ENCODE data around the gene ITPKB.

ITPKB gene

DNA sequence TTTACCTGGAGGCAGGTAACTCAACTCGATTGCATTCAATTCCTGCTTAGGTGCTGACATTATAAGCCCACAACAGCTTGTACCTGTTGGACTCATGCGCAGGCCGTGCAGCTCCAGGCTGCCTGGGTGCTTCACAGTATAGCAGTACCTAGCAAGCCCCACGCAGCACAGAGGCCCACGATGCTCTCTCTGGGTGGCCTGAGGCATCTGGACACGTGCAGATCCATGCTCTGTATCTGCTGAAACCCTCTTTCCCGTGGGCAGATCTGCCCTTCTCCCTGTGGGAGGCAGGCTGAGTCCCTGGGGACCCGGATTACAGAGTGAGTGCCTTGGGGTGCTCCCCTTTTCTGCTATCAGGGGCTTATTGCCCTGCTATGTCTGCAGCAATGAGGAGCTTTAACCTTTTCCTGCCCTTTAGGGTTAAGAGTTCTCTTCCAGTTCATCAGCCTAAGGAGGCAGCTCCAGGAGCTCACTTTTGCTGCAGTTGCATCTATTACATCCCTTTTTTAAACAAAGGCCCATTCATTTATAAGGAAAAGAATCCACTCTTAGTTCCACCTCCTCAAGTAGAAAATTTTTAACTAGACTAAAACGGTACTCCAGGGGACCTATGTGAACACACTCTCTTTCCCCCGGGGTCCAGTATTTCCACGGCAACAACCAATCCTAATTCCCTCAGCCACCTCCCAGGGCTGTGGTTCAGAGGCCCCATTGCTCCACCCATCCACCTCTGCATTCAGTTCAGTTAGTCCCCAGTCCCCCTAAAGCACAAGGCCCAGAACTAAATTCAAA lies 19.3 kb downstream of the ITPKB start:
- Histone ChIP-seq H3K27ac (ENCODE audit: low read depth, low read length) (no peak overlapping the region), H2BK5ac (ENCODE audit: low read length) (no peak overlapping the region), H2AK5ac (ENCODE audit: low read length) (no peak overlapping the region), H3K36me3 (ENCODE audit: control insufficient read depth, insufficient read depth, low read length) (no peaks in the 10 kb centered on the region), H3K23ac (ENCODE audit: low read length) (no peak overlapping the region), H3K18ac (ENCODE audit: low read length) (no peak overlapping the region), H3K4ac (ENCODE audit: low read depth, low read length) (no peak overlapping the region), H2BK15ac (replicated peaks; ENCODE audit: low read depth) (no peak overlapping the region), H3K79me2 (ENCODE audit: control insufficient read depth, insufficient read depth, low read length) (peaks cover 10% of the 10 kb centered on the region), H3K4me3 (ENCODE audit: low read length) (no peak overlapping the region), H3K4me1 (ENCODE audit: control insufficient read depth, low read depth, low read length) (peaks cover 18% of the 10 kb centered on the region), H3K4me2 (ENCODE audit: low read length) (no peak overlapping the region), H4K5ac (ENCODE audit: low read length) (no peak overlapping the region), H2BK120ac (ENCODE audit: low read depth, low read length) (no peak overlapping the region), H3K56ac (ENCODE audit: low read length) (no peak overlapping the region), H3K79me1 (ENCODE audit: low read length) (peaks cover 4% of the 10 kb centered on the region), H4K8ac (ENCODE audit: low read depth, low read length) (no peak overlapping the region), H3K27me3 (ENCODE audit: insufficient read depth, low read length, poor library complexity) (no peaks in the 10 kb centered on the region), H3K9ac (ENCODE audit: low read length) (no peak overlapping the region)
- WGBS (ENCODE audit: extremely low coverage, insufficient coverage, low lambda C conversion rate), result no CpG with 5 or more reads among the region's 11 CpGs
- no peak for DNase-seq

DNA sequence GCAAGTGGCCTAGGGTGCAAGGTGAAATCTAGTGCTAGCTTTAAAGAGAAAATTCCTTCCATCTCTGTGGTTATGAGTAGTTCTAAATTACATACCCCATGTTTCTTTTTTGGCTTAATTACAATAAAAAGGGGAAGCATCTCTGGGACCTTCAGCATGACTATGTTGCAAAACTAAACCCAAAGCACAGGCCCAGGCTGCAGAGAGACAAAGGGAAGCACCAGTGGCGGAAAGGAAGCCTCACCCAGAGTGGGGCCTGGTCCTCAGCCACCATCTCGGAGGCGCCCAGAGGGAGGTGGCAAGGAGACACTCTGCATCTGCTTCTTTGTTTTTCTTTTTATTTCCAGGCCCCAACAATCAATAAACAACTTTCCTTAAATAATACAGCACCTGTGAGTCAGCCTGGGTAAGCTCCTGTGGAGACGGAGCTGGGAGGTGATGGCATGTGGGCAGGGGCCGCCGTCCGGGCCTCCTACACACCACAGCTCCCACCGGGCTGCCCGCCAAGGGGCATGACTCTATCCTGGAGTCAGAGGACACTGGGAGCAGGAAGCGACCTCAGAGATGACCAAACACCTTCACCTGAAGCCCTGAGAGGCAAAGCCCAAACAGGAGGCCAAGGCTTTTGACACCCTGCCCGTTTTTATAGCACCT lies 21.7 kb downstream of the ITPKB start:
- no peak overlapping the region for H3K18ac ChIP-seq (ENCODE audit: low read length)
- no peaks in the 10 kb centered on the region for H3K27me3 ChIP-seq (ENCODE audit: insufficient read depth, low read length, poor library complexity)
- H3K79me2 ChIP-seq (ENCODE audit: control insufficient read depth, insufficient read depth, low read length), result peaks cover 4% of the 10 kb centered on the region
- H3K79me1 ChIP-seq (ENCODE audit: low read length), result peaks cover 5% of the 10 kb centered on the region
- no peak overlapping the region for H2BK120ac ChIP-seq (ENCODE audit: low read depth, low read length)
- H3K4me1 ChIP-seq (ENCODE audit: control insufficient read depth, low read depth, low read length), result no peaks in the 10 kb centered on the region
- H4K5ac ChIP-seq (ENCODE audit: low read length), result no peak overlapping the region
- no peaks in the 10 kb centered on the region for H3K36me3 ChIP-seq (ENCODE audit: control insufficient read depth, insufficient read depth, low read length)
- H3K56ac ChIP-seq (ENCODE audit: low read length), result no peak overlapping the region
- H3K4ac ChIP-seq (ENCODE audit: low read depth, low read length), result no peak overlapping the region
- H3K27ac ChIP-seq (ENCODE audit: low read depth, low read length), result no peak overlapping the region
- H3K9ac ChIP-seq (ENCODE audit: low read length), result no peak overlapping the region
- no peak overlapping the region for H2AK5ac ChIP-seq (ENCODE audit: low read length)
- DNase-seq, result no peak
- no peak overlapping the region for H3K4me3 ChIP-seq (ENCODE audit: low read length)
- H2BK15ac ChIP-seq (replicated peaks; ENCODE audit: low read depth), result no peak overlapping the region
- no peak overlapping the region for H2BK5ac ChIP-seq (ENCODE audit: low read length)
- no peak overlapping the region for H3K4me2 ChIP-seq (ENCODE audit: low read length)
- WGBS (ENCODE audit: extremely low coverage, insufficient coverage, low lambda C conversion rate), result no CpG with 5 or more reads among the region's 11 CpGs
- no peak overlapping the region for H4K8ac ChIP-seq (ENCODE audit: low read depth, low read length)
- H3K23ac ChIP-seq (ENCODE audit: low read length), result no peak overlapping the region

DNA sequence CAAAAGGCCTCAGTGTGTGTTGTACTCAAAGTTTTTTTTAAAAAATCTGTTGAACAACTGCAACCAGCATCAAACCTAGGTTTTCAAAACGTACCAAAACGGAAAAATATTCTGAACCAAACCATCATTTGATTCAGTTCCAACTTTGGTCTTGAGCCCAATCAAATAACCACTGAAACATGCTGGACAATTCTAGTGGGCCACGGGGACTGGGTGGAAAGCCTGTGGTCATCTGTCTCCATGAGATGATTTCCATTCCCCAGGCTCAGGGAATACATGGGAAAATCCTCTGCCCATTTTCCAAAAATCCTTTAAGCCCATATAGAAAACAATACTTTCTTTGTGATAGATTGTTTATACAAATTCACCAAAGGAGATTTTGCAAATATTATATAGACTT lies 22.5 kb downstream of the ITPKB start:
- H3K27ac ChIP-seq (ENCODE audit: low read depth, low read length), result no peak overlapping the region

DNA sequence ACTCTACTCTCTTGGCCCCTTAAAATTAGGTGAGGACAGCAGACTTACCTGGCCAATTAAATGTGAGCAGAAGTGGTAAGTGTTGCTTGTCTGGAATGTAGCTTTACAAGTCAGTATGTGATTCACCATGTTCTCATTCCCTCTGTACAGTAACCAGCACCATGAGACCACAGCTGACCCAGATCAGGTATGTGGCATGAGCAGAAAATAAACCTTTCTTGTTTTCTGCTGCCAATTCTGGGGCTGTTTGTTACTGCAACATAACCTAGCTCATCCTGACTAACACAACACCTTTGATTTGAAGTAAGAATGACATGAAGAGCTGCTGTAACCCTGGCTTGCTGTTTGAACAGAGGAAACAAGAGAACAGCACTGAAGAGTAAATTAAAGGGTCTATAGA lies 24.9 kb downstream of the ITPKB start:
- H3K4me2 ChIP-seq (ENCODE audit: low read length), result no peak overlapping the region
- no peaks in the 10 kb centered on the region for H3K79me2 ChIP-seq (ENCODE audit: control insufficient read depth, insufficient read depth, low read length)
- peaks cover 2% of the 10 kb centered on the region for H3K79me1 ChIP-seq (ENCODE audit: low read length)
- no peak overlapping the region for H3K9ac ChIP-seq (ENCODE audit: low read length)
- no peak overlapping the region for H2BK15ac ChIP-seq (replicated peaks; ENCODE audit: low read depth)
- H3K27ac ChIP-seq (ENCODE audit: low read depth, low read length), result no peak overlapping the region
- H3K4me3 ChIP-seq (ENCODE audit: low read length), result no peak overlapping the region
- H3K4me1 ChIP-seq (ENCODE audit: control insufficient read depth, low read depth, low read length), result no peaks in the 10 kb centered on the region
- H3K18ac ChIP-seq (ENCODE audit: low read length), result no peak overlapping the region
- no peak overlapping the region for H2BK5ac ChIP-seq (ENCODE audit: low read length)
- no peak overlapping the region for H4K8ac ChIP-seq (ENCODE audit: low read depth, low read length)
- no peak overlapping the region for H2BK120ac ChIP-seq (ENCODE audit: low read depth, low read length)
- H2AK5ac ChIP-seq (ENCODE audit: low read length), result no peak overlapping the region
- no peak overlapping the region for H3K4ac ChIP-seq (ENCODE audit: low read depth, low read length)
- no peak overlapping the region for H4K5ac ChIP-seq (ENCODE audit: low read length)
- H3K27me3 ChIP-seq (ENCODE audit: insufficient read depth, low read length, poor library complexity), result no peaks in the 10 kb centered on the region
- no peaks in the 10 kb centered on the region for H3K36me3 ChIP-seq (ENCODE audit: control insufficient read depth, insufficient read depth, low read length)
- no peak overlapping the region for H3K56ac ChIP-seq (ENCODE audit: low read length)
- DNase-seq, result no peak
- no peak overlapping the region for H3K23ac ChIP-seq (ENCODE audit: low read length)

More for the DNA sequence above, 22.5 kb downstream of the ITPKB start:
- no peaks in the 10 kb centered on the region for H3K36me3 ChIP-seq (ENCODE audit: control insufficient read depth, insufficient read depth, low read length)
- no peak overlapping the region for H2AK5ac ChIP-seq (ENCODE audit: low read length)
- H3K56ac ChIP-seq (ENCODE audit: low read length), result no peak overlapping the region
- H3K4me2 ChIP-seq (ENCODE audit: low read length), result no peak overlapping the region
- no peaks in the 10 kb centered on the region for H3K79me2 ChIP-seq (ENCODE audit: control insufficient read depth, insufficient read depth, low read length)
- no peak overlapping the region for H2BK5ac ChIP-seq (ENCODE audit: low read length)
- no peak overlapping the region for H4K5ac ChIP-seq (ENCODE audit: low read length)
- no peak overlapping the region for H3K4me3 ChIP-seq (ENCODE audit: low read length)
- WGBS (ENCODE audit: extremely low coverage, insufficient coverage, low lambda C conversion rate), result no CpG with 5 or more reads among the region's 3 CpGs
- no peak overlapping the region for H2BK15ac ChIP-seq (replicated peaks; ENCODE audit: low read depth)
- DNase-seq, result no peak
- no peak overlapping the region for H2BK120ac ChIP-seq (ENCODE audit: low read depth, low read length)
- H3K4ac ChIP-seq (ENCODE audit: low read depth, low read length), result no peak overlapping the region
- H3K27me3 ChIP-seq (ENCODE audit: insufficient read depth, low read length, poor library complexity), result no peaks in the 10 kb centered on the region
- H3K9ac ChIP-seq (ENCODE audit: low read length), result no peak overlapping the region
- peaks cover 2% of the 10 kb centered on the region for H3K79me1 ChIP-seq (ENCODE audit: low read length)
- H4K8ac ChIP-seq (ENCODE audit: low read depth, low read length), result no peak overlapping the region
- H3K23ac ChIP-seq (ENCODE audit: low read length), result no peak overlapping the region
- H3K18ac ChIP-seq (ENCODE audit: low read length), result no peak overlapping the region
- H3K4me1 ChIP-seq (ENCODE audit: control insufficient read depth, low read depth, low read length), result no peaks in the 10 kb centered on the region

DNA sequence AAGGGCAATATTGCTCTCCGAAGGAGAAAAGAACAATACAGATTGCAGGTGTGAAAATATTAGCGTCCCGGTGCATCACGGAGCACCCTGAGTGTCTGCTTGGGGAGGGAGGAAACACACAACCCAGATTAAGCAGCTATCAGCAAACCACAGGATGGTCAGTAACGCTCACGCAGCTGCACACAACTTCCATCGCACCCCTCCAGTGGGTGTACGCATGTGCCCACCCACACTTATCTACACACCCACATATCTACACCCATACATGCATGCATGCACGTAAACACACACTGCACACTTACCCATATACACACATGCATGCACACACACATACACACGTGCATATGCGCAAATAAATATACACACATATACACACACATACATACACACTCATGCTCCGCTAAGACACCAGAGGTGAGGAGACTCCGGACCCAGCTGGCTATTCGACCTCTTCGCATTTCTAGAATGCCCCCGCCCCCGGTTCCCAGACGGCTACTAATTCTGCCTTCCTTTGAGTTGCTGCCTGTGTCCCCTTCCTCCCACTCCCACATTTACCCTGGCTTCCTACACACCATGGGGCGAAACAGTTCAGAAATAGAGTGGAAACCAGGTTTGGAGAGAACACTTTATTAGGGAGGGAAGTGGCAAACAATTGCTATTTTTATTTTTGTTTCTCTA lies 26.2 kb downstream of the ITPKB start:
- no peak for DNase-seq

More for the DNA sequence above, 26.2 kb downstream of the ITPKB start:
- no peak overlapping the region for H3K23ac ChIP-seq (ENCODE audit: low read length)
- H3K36me3 ChIP-seq (ENCODE audit: control insufficient read depth, insufficient read depth, low read length), result no peaks in the 10 kb centered on the region
- no peak overlapping the region for H4K5ac ChIP-seq (ENCODE audit: low read length)
- no peak overlapping the region for H2BK5ac ChIP-seq (ENCODE audit: low read length)
- H3K27me3 ChIP-seq (ENCODE audit: insufficient read depth, low read length, poor library complexity), result no peaks in the 10 kb centered on the region
- peaks cover 2% of the 10 kb centered on the region for H3K79me1 ChIP-seq (ENCODE audit: low read length)
- H3K79me2 ChIP-seq (ENCODE audit: control insufficient read depth, insufficient read depth, low read length), result no peaks in the 10 kb centered on the region
- peaks cover 2% of the 10 kb centered on the region for H3K4me1 ChIP-seq (ENCODE audit: control insufficient read depth, low read depth, low read length)
- no peak overlapping the region for H3K4me2 ChIP-seq (ENCODE audit: low read length)
- H4K8ac ChIP-seq (ENCODE audit: low read depth, low read length), result no peak overlapping the region
- no peak overlapping the region for H3K18ac ChIP-seq (ENCODE audit: low read length)
- no peak overlapping the region for H3K27ac ChIP-seq (ENCODE audit: low read depth, low read length)
- no peak overlapping the region for H3K56ac ChIP-seq (ENCODE audit: low read length)
- H3K9ac ChIP-seq (ENCODE audit: low read length), result no peak overlapping the region
- no peak overlapping the region for H3K4ac ChIP-seq (ENCODE audit: low read depth, low read length)
- H2BK120ac ChIP-seq (ENCODE audit: low read depth, low read length), result no peak overlapping the region
- no CpG with 5 or more reads among the region's 19 CpGs for WGBS (ENCODE audit: extremely low coverage, insufficient coverage, low lambda C conversion rate)
- no peak overlapping the region for H2BK15ac ChIP-seq (replicated peaks; ENCODE audit: low read depth)
- no peak overlapping the region for H2AK5ac ChIP-seq (ENCODE audit: low read length)
- H3K4me3 ChIP-seq (ENCODE audit: low read length), result no peak overlapping the region

Data from mesendoderm (in vitro differentiated cells).